IMR-90 (cell line): Measurements from ENCODE around the gene RYR1.

Experiments
- CEBPB ChIP-seq: IDR thresholded peaks from 2 replicates; pipeline ENCODE4 v1.6.1; 2012; ENCODE audit warnings: low read depth, low read length, improper control_type of control experiment
- CTCF ChIP-seq: conservative IDR thresholded peaks from 2 replicates; pipeline ENCODE4 v1.5.1; 2012; ENCODE audit warnings: mild to moderate bottlenecking, low read depth, low read length, improper control_type of control experiment
- MAFK ChIP-seq: IDR thresholded peaks from 2 replicates; pipeline ENCODE4 v1.6.1; 2012; ENCODE audit warnings: low read depth, low read length, improper control_type of control experiment
- POLR2A ChIP-seq: IDR thresholded peaks from 2 replicates; pipeline ENCODE4 v1.6.1; 2012; ENCODE audit warnings: mild to moderate bottlenecking, low read depth, low read length
- SMC3 ChIP-seq: fragments of 150-350 bp; IDR thresholded peaks from 2 replicates; pipeline ENCODE4 v1.6.1; 2016; ENCODE audit warnings: low read depth, mild to moderate bottlenecking, antibody characterized with exemption, low read length, moderate library complexity

GRCh38 chr19:38389957-38390924 is 43.2 kb upstream of the RYR1 start:
- TF ChIP-seq POLR2A (no peak), SMC3 (no peak), CEBPB (no peak), MAFK (no peak), CTCF (no peak)
